ENCODE results near the gene MIEF1. TPM values are rescaled to one million over a fixed set of nuclear protein-coding genes. Genes with fewer than 3 reads are reported as not detected.
A peak's percentile ranks its signal among the peaks of the same experiment; 100 is the strongest.

The MIEF1 gene
- total and polyA plus RNA-seq, 2 donors (not counting 1 experiment from before 2014, with no cell fraction given) = 9.8 to 37.2 TPM

- H3K4me1 ChIP-seq (ENCODE audit: control insufficient read depth in 2 of 2, insufficient read depth in 2 of 2, low read length in 2 of 2) = peaks cover under 1 to 2% of the 10 kb centered on the region in 2 donors
- no peak overlapping the region for H3K27ac Mint-ChIP-seq
- TF ChIP-seq, protein P1, sequence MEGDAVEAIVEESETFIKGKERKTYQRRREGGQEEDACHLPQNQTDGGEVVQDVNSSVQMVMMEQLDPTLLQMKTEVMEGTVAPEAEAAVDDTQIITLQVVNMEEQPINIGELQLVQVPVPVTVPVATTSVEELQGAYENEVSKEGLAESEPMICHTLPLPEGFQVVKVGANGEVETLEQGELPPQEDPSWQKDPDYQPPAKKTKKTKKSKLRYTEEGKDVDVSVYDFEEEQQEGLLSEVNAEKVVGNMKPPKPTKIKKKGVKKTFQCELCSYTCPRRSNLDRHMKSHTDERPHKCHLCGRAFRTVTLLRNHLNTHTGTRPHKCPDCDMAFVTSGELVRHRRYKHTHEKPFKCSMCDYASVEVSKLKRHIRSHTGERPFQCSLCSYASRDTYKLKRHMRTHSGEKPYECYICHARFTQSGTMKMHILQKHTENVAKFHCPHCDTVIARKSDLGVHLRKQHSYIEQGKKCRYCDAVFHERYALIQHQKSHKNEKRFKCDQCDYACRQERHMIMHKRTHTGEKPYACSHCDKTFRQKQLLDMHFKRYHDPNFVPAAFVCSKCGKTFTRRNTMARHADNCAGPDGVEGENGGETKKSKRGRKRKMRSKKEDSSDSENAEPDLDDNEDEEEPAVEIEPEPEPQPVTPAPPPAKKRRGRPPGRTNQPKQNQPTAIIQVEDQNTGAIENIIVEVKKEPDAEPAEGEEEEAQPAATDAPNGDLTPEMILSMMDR (IDR thresholded peaks at IDR 0.05) = no peak
- TF ChIP-seq EZH2 (IDR thresholded peaks at IDR 0.05; ENCODE audit: borderline replicate concordance, insufficient read depth, low read depth, low read length, poor library complexity, severe bottlenecking) = no peak
- H3K4me1 Mint-ChIP-seq = peaks cover 26% of the 10 kb centered on the region
- peaks cover 0 to 61% of the 10 kb centered on the region in 2 experiments for H3K36me3 ChIP-seq (replicated peaks in 1 of 2; ENCODE audit: control extremely low read depth in 1 of 2, control insufficient read depth in 1 of 2, extremely low read depth in 1 of 2, insufficient read depth in 2 of 2, low read length in 1 of 2)
- H3K4me3 Mint-ChIP-seq = no peak overlapping the region
- no peaks in the 10 kb centered on the region for H3K9me3 ChIP-seq (ENCODE audit: control extremely low read depth in 1 of 3, control insufficient read depth in 2 of 3, insufficient read depth in 1 of 3, low read length in 2 of 3)
- ChIA-PET POLR2A (interaction anchor here (1.0 kb wide), 1 partner anchor 67 kb away, joined by 3 read pairs; no protein-coding TSS in a partner anchor), CTCF (interaction anchor here (1.2 to 6.0 kb wide), 13 partner anchors 9 to 343 kb away, joined by 3 to 85 read pairs (median 7); partner anchors contain the start of genes MIEF1, RPS19BP1 and TAB1)
- ATAC-seq (ENCODE audit: low read depth) (no peak), DNase-seq (no peak)
- no peak overlapping the region for H3K4me3 ChIP-seq (ENCODE audit: control extremely low read depth in 1 of 5, extremely low read depth in 1 of 5, insufficient read depth in 1 of 5, low read depth in 2 of 5, low read length in 4 of 5)
- H4K20me1 ChIP-seq (ENCODE audit: control insufficient read depth, insufficient read depth, low read length, poor library complexity, severe bottlenecking) = peaks cover 43% of the 10 kb centered on the region
- no peak overlapping the region for H2AFZ ChIP-seq (ENCODE audit: insufficient read depth, low read depth, low read length, poor library complexity, severe bottlenecking)
- peaks cover 42% of the 10 kb centered on the region for H3K79me2 ChIP-seq (ENCODE audit: control insufficient read depth, insufficient read depth, low read length)
- H3K9ac ChIP-seq (ENCODE audit: low read length) = no peak overlapping the region
- WGBS (ENCODE audit: insufficient coverage) = 95% methylated on average over 18 of the region's 18 CpGs
- intact Hi-C loops (cut with micrococcal nuclease) = loop anchor here (1.0 kb wide), 3 partner anchors 17 to 170 kb away; no protein-coding TSS in a partner anchor
- H3K27ac ChIP-seq (ENCODE audit: low read length in 2 of 2) = no peak overlapping the region
- no peaks in the 10 kb centered on the region for H3K27me3 Mint-ChIP-seq
- no peaks in the 10 kb centered on the region for H3K27me3 ChIP-seq (replicated peaks in 1 of 4; ENCODE audit: control extremely low read depth in 1 of 4, control insufficient read depth in 3 of 4, insufficient read depth in 4 of 4, low read length in 3 of 4)
- H3K4me2 ChIP-seq (replicated peaks; ENCODE audit: low read depth, low read length, poor library complexity, severe bottlenecking) = no peak overlapping the region
- no peaks in the 10 kb centered on the region for H3K9me3 Mint-ChIP-seq (ENCODE audit: insufficient read depth)
Observed at GRCh38 chr22:39513791-39514190, 11.7 kb downstream of the MIEF1 start.

DNA sequence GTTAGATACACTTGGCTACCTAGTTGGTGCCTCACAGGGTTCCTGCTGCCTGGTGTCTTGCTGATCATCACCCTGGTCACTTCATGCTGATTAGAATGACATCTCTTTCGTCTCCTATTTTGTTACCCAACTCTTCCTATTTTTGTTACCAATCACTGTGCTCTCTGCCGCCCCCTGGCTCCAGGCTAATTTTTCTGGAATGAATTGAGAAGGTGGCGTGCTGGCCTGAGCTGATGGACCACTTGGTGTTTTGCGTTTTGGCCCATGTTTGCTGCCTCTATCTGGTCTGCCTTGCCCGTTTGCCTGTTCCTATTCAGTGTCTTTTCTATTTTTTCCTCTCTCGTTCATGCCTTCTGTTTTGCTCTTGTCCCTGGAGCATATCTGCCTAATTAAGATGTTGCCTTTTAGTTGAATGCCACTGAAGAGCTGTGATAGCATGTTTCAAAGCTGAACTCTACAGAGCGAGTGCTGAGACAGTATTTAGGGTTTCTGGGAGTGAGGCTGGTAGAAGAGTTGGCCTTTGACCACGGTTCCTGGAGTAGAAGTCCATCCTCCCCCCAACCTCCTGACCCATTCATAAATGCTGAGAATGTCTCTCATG, 12.4 kb downstream of the MIEF1 start:
- Histone ChIP-seq H3K9ac (ENCODE audit: low read length) (no peak overlapping the region), H3K4me2 (replicated peaks; ENCODE audit: low read depth, low read length, poor library complexity, severe bottlenecking) (no peak overlapping the region), H3K4me3 (ENCODE audit: control extremely low read depth in 1 of 5, extremely low read depth in 1 of 5, insufficient read depth in 1 of 5, low read depth in 2 of 5, low read length in 4 of 5) (no peak overlapping the region), H3K9me3 (ENCODE audit: control extremely low read depth in 1 of 3, control insufficient read depth in 2 of 3, insufficient read depth in 1 of 3, low read length in 2 of 3) (no peaks in the 10 kb centered on the region), H4K20me1 (ENCODE audit: control insufficient read depth, insufficient read depth, low read length, poor library complexity, severe bottlenecking) (peaks cover 42% of the 10 kb centered on the region), H3K27me3 (replicated peaks in 1 of 4; ENCODE audit: control extremely low read depth in 1 of 4, control insufficient read depth in 3 of 4, insufficient read depth in 4 of 4, low read length in 3 of 4) (no peaks in the 10 kb centered on the region), H3K27ac (ENCODE audit: low read length in 2 of 2) (no peak overlapping the region), H3K36me3 (replicated peaks in 1 of 2; ENCODE audit: control extremely low read depth in 1 of 2, control insufficient read depth in 1 of 2, extremely low read depth in 1 of 2, insufficient read depth in 2 of 2, low read length in 1 of 2) (peaks cover 0 to 54% of the 10 kb centered on the region in 2 experiments), H3K4me1 (ENCODE audit: control insufficient read depth in 2 of 2, insufficient read depth in 2 of 2, low read length in 2 of 2) (peaks cover 7 to 9% of the 10 kb centered on the region in 2 donors), H3K79me2 (ENCODE audit: control insufficient read depth, insufficient read depth, low read length) (peaks cover 42% of the 10 kb centered on the region), H2AFZ (ENCODE audit: insufficient read depth, low read depth, low read length, poor library complexity, severe bottlenecking) (no peak overlapping the region)
- Mint-ChIP-seq H3K9me3 (ENCODE audit: insufficient read depth) (no peaks in the 10 kb centered on the region), H3K27ac (peak overlapping the region; percentile 60), H3K4me1 (peaks cover 28% of the 10 kb centered on the region), H3K27me3 (no peaks in the 10 kb centered on the region), H3K4me3 (no peak overlapping the region)
- POLR2A ChIA-PET = interaction anchor here (1.0 kb wide), 2 partner anchors 12 to 67 kb away, joined by 3 read pairs; partner anchors contain the start of gene MIEF1
- WGBS (ENCODE audit: insufficient coverage) = 28% methylated on average over 5 of the region's 8 CpGs
- no peak for TF ChIP-seq EZH2 (IDR thresholded peaks at IDR 0.05; ENCODE audit: borderline replicate concordance, insufficient read depth, low read depth, low read length, poor library complexity, severe bottlenecking)
- TF ChIP-seq, protein P1 (IDR thresholded peaks at IDR 0.05) = peak; percentile 73
- CTCF ChIA-PET = interaction anchor here (0.7 to 6.0 kb wide), 20 partner anchors 9 to 510 kb away, joined by 3 to 85 read pairs (median 5); partner anchors contain the start of genes MIEF1, RPS19BP1, SYNGR1 and TAB1
- DNase-seq (peak; percentile 66), ATAC-seq (ENCODE audit: low read depth) (peak; percentile 41)
- intact Hi-C loops (cut with micrococcal nuclease) = loop anchor here (1.0 kb wide), 3 partner anchors 18 to 171 kb away; no protein-coding TSS in a partner anchor

All from B cell (primary cell).